Keratinocyte (primary cell): ENCODE measurements around the gene DBNL. TPM values are rescaled to one million over a fixed set of nuclear protein-coding genes. Genes with fewer than 3 reads are reported as not detected.
"Not testable (repeated sequence)": the region's sequence is repeated elsewhere in the genome, so short reads cannot be mapped to it uniquely, and the experiment has no call there.

Source experiments
- DNase-seq: peaks from one replicate; pipeline ENCODE4 v3.0.0-alpha.2; 2011; ENCODE audit warnings: low read depth, missing footprints, low spot score
- FAIRE-seq: peaks from 2 replicates; lab custom pipeline; 2011; peaks lifted over from hg19 to GRCh38; lab: Jason Lieb, UNC
- H2AFZ ChIP-seq: 2 replicates; pipeline ENCODE4 v1.6.0; 2012; ENCODE audit warnings: low read length, control low read depth, inconsistent platforms; ENCODE audit not compliant: control insufficient read depth
- H3K27ac ChIP-seq: 2 replicates; pipeline ENCODE4 v1.5.1; 2011; ENCODE audit warnings: low read length; ENCODE audit not compliant: control insufficient read depth, insufficient read depth
- H3K27me3 ChIP-seq: 3 replicates; pipeline ENCODE4 v1.6.0; 2011; ENCODE audit warnings: low read length; ENCODE audit not compliant: control insufficient read depth, insufficient read depth; ENCODE audit errors: extremely low read depth
- H3K36me3 ChIP-seq, 2 experiments: 2 replicates in 1 of 2; 3 replicates in 1 of 2; pipeline ENCODE4 v1.5.1; 2011; ENCODE audit warnings: low read length in 2 of 2, mild to moderate bottlenecking in 1 of 2; ENCODE audit not compliant: control insufficient read depth in 2 of 2, insufficient read depth in 2 of 2; ENCODE audit errors: extremely low read depth in 1 of 2
- H3K4me1 ChIP-seq: 3 replicates; pipeline ENCODE4 v1.5.1; 2011; ENCODE audit warnings: low read length; ENCODE audit not compliant: control insufficient read depth, insufficient read depth; ENCODE audit errors: extremely low read depth
- H3K4me2 ChIP-seq: 3 replicates; pipeline ENCODE4 v1.6.0; 2011; ENCODE audit warnings: low read depth, low read length; ENCODE audit not compliant: control insufficient read depth, insufficient read depth; ENCODE audit errors: extremely low read depth
- H3K4me3 ChIP-seq, 3 experiments: fragments of 200-600 bp in 1 of 3; sonication (generic) in 1 of 3; 2 replicates in 2 of 3; 3 replicates in 1 of 3; pipeline ENCODE4 v1.5.1; 2011 to 2016; ENCODE audit warnings: low read length in 3 of 3, mild to moderate bottlenecking in 3 of 3, control low read depth in 2 of 3, inconsistent platforms in 1 of 3, low read depth in 1 of 3, mixed read lengths in 1 of 3, mixed run types in 1 of 3, moderate library complexity in 1 of 3; ENCODE audit not compliant: control insufficient read depth in 2 of 3, insufficient read depth in 2 of 3; ENCODE audit errors: extremely low read depth in 1 of 3
- H3K79me2 ChIP-seq: 2 replicates; pipeline ENCODE4 v1.6.0; 2012; ENCODE audit warnings: low read length; ENCODE audit not compliant: control insufficient read depth, insufficient read depth
- H3K9ac ChIP-seq: 3 replicates; pipeline ENCODE4 v1.6.0; 2011; ENCODE audit warnings: low read length; ENCODE audit not compliant: control insufficient read depth, insufficient read depth; ENCODE audit errors: extremely low read depth
- H3K9me1 ChIP-seq: 3 replicates; pipeline ENCODE4 v1.6.0; 2011; ENCODE audit warnings: low read length; ENCODE audit not compliant: control insufficient read depth, insufficient read depth; ENCODE audit errors: extremely low read depth
- H3K9me3 ChIP-seq: 2 replicates; pipeline ENCODE4 v1.5.1; 2012; ENCODE audit warnings: low read depth, low read length; ENCODE audit not compliant: control insufficient read depth
- H4K20me1 ChIP-seq: 3 replicates; pipeline ENCODE4 v1.6.0; 2011; ENCODE audit warnings: low read length; ENCODE audit not compliant: control insufficient read depth, insufficient read depth; ENCODE audit errors: extremely low read depth
- CTCF ChIP-seq, 3 experiments: IDR thresholded peaks in 1 of 3; conservative IDR thresholded peaks in 1 of 3; optimal IDR thresholded peaks in 1 of 3; 2 replicates in 2 of 3; 3 replicates in 1 of 3; pipeline versions ENCODE3 to v1.5.1; 2011; ENCODE audit warnings: low read length in 3 of 3, mild to moderate bottlenecking in 3 of 3, moderate library complexity in 2 of 3, control low read depth in 1 of 3, inconsistent platforms in 1 of 3; ENCODE audit not compliant: insufficient read depth in 2 of 3; ENCODE audit errors: extremely low read depth in 1 of 3
- dilution Hi-C: fragments of 300-500 bp; cut with MboI; formaldehyde crosslinking; loops from one replicate; pipeline ENCODE4 v1.7.0; 2020; ENCODE audit warnings: low sequenced_read_pairs; ENCODE audit not compliant: extremely low pct_ligation_motif_present
- polyA plus RNA-seq, 5 experiments: library from polyadenylated mRNA; depleted of rRNA in 3 of 5; stranded (reverse) in 3 of 5; stranded (forward) in 1 of 5; unstranded in 1 of 5; fragments of >200 nt; gene quantifications; 1 replicate in 1 of 5; 2 replicates in 3 of 5; 3 replicates in 1 of 5; pipeline versions ENCODE4 v1.2.1 to v1.2.3, GENCODE V29; 2011 to 2012; ENCODE audit warnings: missing spikeins in 2 of 5, low read depth in 1 of 5, low replicate concordance in 1 of 5

DBNL gene
- polyA plus RNA-seq, 1 donor (not counting 4 experiments of a cell fraction or from before 2014, with no cell fraction given): 76.1 TPM

GRCh38 chr7:44018857-44019807 lies 25.4 kb upstream of the DBNL start:
- TF ChIP-seq CTCF (optimal IDR thresholded peaks at IDR 0.05 in 1 of 3, IDR thresholded peaks at IDR 0.05 in 1 of 3, conservative IDR thresholded peaks at IDR 0.05 in 1 of 3; ENCODE audit: extremely low read depth in 1 of 3, insufficient read depth in 2 of 3, low read length in 3 of 3): peak in 2 of 3 experiments; percentile 66
- H4K20me1 ChIP-seq, dilution Hi-C loops, H3K4me1 ChIP-seq, FAIRE-seq, H3K36me3 ChIP-seq, H3K9me3 ChIP-seq, H3K9me1 ChIP-seq, H3K79me2 ChIP-seq, H3K27me3 ChIP-seq: not testable (repeated sequence)
- Histone ChIP-seq H3K4me3 (peak overlapping the region; percentile 71 to 78 (median 73)), H3K27ac (peak overlapping the region; percentile 56), H3K9ac (peak overlapping the region; percentile 85), H2AFZ (peak overlapping the region; percentile 63), H3K4me2 (peak overlapping the region; percentile 27)
- peak; percentile 63 for DNase-seq

- H3K9me1 ChIP-seq, H2AFZ ChIP-seq, H3K27me3 ChIP-seq, H3K4me2 ChIP-seq, H4K20me1 ChIP-seq, H3K79me2 ChIP-seq, H3K9me3 ChIP-seq, H3K9ac ChIP-seq, dilution Hi-C loops, H3K27ac ChIP-seq, FAIRE-seq, H3K4me3 ChIP-seq, H3K4me1 ChIP-seq, H3K36me3 ChIP-seq, DNase-seq: not testable (repeated sequence)
These were observed 24.7 kb upstream of the DBNL start for GRCh38 chr7:44019825-44020224.

GRCh38 chr7:44022069-44022468 lies 22.4 kb upstream of the DBNL start:
- FAIRE-seq, H3K9me1 ChIP-seq, H3K27me3 ChIP-seq, DNase-seq, H3K4me3 ChIP-seq, dilution Hi-C loops, H4K20me1 ChIP-seq, H3K79me2 ChIP-seq, H2AFZ ChIP-seq, H3K9ac ChIP-seq, H3K9me3 ChIP-seq, H3K4me1 ChIP-seq, H3K36me3 ChIP-seq, H3K27ac ChIP-seq, H3K4me2 ChIP-seq: not testable (repeated sequence)

GRCh38 chr7:44022796-44023467 lies 21.6 kb upstream of the DBNL start:
- FAIRE-seq, DNase-seq, H3K9me3 ChIP-seq, dilution Hi-C loops, H3K9me1 ChIP-seq, H3K4me2 ChIP-seq, H4K20me1 ChIP-seq, H2AFZ ChIP-seq, H3K4me1 ChIP-seq, H3K36me3 ChIP-seq, H3K4me3 ChIP-seq, H3K79me2 ChIP-seq, H3K27ac ChIP-seq, H3K9ac ChIP-seq, H3K27me3 ChIP-seq: not testable (repeated sequence)
